ENCODE data around the gene CMTM5. TPM values are rescaled to one million over a fixed set of nuclear protein-coding genes. Genes with fewer than 3 reads are reported as not detected.
"Not testable (repeated sequence)": the region's sequence is repeated elsewhere in the genome, so short reads cannot be mapped to it uniquely, and the experiment has no call there.

The CMTM5 gene
- total RNA-seq, 4 donors from 2014 or later, result 0.76 TPM; not detected in 3

- H3K4me3 ChIP-seq, result no peak overlapping the region
- H3K27me3 ChIP-seq, result peaks cover 12% of the 10 kb centered on the region
- H3K4me1 ChIP-seq, result peaks cover 9% of the 10 kb centered on the region
- no peaks in the 10 kb centered on the region for H3K9me3 ChIP-seq
- no peak for TF ChIP-seq EP300 (IDR thresholded peaks at IDR 0.05)
- TF ChIP-seq, protein P1, sequence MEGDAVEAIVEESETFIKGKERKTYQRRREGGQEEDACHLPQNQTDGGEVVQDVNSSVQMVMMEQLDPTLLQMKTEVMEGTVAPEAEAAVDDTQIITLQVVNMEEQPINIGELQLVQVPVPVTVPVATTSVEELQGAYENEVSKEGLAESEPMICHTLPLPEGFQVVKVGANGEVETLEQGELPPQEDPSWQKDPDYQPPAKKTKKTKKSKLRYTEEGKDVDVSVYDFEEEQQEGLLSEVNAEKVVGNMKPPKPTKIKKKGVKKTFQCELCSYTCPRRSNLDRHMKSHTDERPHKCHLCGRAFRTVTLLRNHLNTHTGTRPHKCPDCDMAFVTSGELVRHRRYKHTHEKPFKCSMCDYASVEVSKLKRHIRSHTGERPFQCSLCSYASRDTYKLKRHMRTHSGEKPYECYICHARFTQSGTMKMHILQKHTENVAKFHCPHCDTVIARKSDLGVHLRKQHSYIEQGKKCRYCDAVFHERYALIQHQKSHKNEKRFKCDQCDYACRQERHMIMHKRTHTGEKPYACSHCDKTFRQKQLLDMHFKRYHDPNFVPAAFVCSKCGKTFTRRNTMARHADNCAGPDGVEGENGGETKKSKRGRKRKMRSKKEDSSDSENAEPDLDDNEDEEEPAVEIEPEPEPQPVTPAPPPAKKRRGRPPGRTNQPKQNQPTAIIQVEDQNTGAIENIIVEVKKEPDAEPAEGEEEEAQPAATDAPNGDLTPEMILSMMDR (IDR thresholded peaks at IDR 0.05), result no peak
- TF ChIP-seq POLR2AphosphoS5 (IDR thresholded peaks at IDR 0.05), result no peak
- TF ChIP-seq POLR2A (IDR thresholded peaks at IDR 0.05), result no peak
- H3K27ac ChIP-seq, result no peak overlapping the region
- DNase-seq (ENCODE audit: low spot score in 2 of 2), result no peak
- H3K36me3 ChIP-seq, result no peaks in the 10 kb centered on the region
- 85% methylated on average over 29 of the region's 29 CpGs for WGBS
These were observed 7.7 kb downstream of the CMTM5 start for GRCh38 chr14:23384364-23385080.

DNA sequence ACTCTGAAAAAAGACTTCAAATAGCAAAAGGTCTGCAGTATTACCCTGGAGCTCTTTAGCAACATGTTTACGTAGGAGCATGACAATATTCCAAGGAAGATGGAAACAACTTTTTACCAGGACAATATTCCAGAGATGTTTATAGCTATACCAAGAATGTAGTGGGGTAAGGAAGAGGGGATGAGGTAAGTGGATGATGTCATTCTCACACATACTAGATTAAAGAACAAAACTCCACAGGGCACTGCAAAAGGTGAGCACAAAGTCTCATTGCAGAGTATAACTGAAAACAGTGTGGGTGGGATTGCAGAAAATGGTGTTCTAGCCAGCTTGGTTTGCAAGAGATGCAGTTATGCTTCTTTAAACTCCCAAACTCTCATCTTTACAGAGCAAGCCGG is 8.4 kb downstream of the CMTM5 start:
- 81% methylated on average over 2 of the region's 2 CpGs for WGBS
- Histone ChIP-seq H3K36me3 (no peaks in the 10 kb centered on the region), H3K4me1 (peaks cover 2% of the 10 kb centered on the region), H3K4me3 (no peak overlapping the region), H3K9me3 (no peaks in the 10 kb centered on the region), H3K27ac (no peak overlapping the region), H3K27me3 (peaks cover 12% of the 10 kb centered on the region)
- TF ChIP-seq POLR2AphosphoS5 (IDR thresholded peaks at IDR 0.05), result no peak
- no peak for DNase-seq (ENCODE audit: low spot score in 2 of 2)

DNA sequence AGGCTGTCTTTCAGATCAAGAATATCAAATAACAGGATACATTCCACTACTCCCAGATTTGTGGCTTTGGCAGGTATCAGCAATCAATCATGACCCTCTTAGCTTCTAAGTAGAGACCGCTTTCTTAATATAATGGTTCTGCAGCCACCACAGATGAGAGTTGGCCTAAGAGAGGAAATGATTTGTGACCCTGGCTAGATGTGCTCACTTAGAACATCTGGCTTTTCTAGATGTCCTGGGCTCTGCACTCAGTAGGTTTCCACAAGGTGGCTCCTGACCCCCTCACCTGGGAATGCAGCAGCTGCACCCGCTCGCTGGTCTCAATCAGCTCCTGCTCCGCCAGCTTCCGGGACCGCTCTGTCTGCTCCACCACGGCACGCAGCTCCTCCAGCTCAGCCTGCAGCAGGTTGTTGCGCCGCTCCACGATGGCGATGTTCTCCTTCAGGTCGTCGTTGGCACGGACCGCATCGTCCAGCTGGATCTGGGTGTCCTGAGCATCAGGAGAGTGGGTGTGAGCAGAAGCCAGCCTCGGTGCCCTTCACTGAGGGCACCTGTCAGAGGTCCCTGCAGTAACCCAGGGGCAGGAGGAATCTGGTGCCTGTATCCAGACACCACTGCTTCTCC is 8.9 kb downstream of the CMTM5 start:
- no peak overlapping the region for H3K27ac ChIP-seq
- DNase-seq (ENCODE audit: low spot score in 2 of 2), result no peak
- no peaks in the 10 kb centered on the region for H3K4me1 ChIP-seq
- H3K36me3 ChIP-seq, result no peaks in the 10 kb centered on the region
- H3K4me3 ChIP-seq, result no peak overlapping the region
- H3K27me3 ChIP-seq, result peaks cover 8% of the 10 kb centered on the region
- WGBS, result 89% methylated on average over 18 of the region's 18 CpGs
- TF ChIP-seq EP300 (IDR thresholded peaks at IDR 0.05) (no peak), POLR2A (IDR thresholded peaks at IDR 0.05) (no peak), POLR2AphosphoS5 (IDR thresholded peaks at IDR 0.05) (no peak)
- TF ChIP-seq, protein P1 (IDR thresholded peaks at IDR 0.05), result no peak
- no peaks in the 10 kb centered on the region for H3K9me3 ChIP-seq

GRCh38 chr14:23386266-23386657 is 9.4 kb downstream of the CMTM5 start:
- DNase-seq (ENCODE audit: low spot score in 2 of 2); H3K4me1 ChIP-seq; H3K9me3 ChIP-seq; H3K27ac ChIP-seq; H3K27me3 ChIP-seq; H3K4me3 ChIP-seq; H3K36me3 ChIP-seq: not testable (repeated sequence)
- 90% methylated on average over 8 of the region's 17 CpGs for WGBS

GRCh38 chr14:23386999-23387398 is 10.2 kb downstream of the CMTM5 start:
- peaks cover 6% of the 10 kb centered on the region for H3K27me3 ChIP-seq
- H3K4me1 ChIP-seq, result no peaks in the 10 kb centered on the region
- no peaks in the 10 kb centered on the region for H3K36me3 ChIP-seq
- no peak overlapping the region for H3K4me3 ChIP-seq
- H3K9me3 ChIP-seq, result no peaks in the 10 kb centered on the region
- 96% methylated on average over 1 of the region's 1 CpG for WGBS
- no peak overlapping the region for H3K27ac ChIP-seq
- TF ChIP-seq EP300 (IDR thresholded peaks at IDR 0.05) (no peak), POLR2A (IDR thresholded peaks at IDR 0.05) (no peak), POLR2AphosphoS5 (IDR thresholded peaks at IDR 0.05) (no peak)
- TF ChIP-seq, protein P1 (IDR thresholded peaks at IDR 0.05), result no peak
- DNase-seq (ENCODE audit: low spot score in 2 of 2), result no peak

DNA sequence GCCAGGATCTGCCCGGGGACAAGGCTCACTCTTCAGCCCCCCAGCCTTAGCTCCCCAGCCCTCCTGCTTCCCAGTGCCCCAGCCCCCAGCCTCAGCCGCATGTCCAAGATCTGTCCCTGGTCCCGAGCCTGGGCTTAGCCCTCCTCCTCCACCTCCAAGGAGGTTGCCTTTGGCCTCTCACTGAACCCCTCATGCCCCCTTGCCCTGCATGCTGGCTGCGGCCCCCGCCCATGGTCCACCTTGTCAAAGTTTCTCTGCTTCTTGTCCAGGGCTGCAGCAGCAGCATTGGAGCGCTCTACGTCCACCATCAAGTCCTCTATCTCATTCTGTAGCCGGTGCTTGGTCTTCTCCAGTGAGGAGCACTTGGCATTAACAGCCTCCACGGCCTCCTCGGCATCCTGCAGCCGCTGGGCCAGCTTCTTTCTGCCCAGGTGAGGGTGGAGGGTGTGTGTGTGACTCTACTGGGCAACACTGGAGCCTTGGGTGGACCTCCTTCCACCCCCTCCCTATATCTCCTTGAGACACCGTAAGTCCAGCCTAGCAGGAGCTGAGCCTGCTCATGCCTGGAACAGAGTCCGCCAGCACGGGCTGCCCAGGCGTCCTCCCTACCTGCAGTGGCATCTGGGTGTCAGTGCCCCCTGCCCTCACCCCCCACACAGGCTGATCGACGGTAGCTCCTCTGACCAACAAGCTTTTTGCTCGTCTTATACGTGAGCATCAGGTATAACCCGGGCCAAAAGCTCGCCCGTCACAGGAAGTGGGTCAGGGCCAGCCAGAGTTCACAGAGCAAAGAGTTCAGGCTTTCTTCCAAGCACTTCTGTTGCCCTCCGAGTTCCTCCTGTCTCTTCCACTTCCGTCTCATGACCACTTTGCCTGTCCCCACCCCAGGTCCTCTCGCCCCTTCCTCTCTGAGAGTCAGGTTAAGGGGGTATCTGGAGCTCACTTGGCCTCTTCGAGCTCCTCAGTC is 11.4 kb downstream of the CMTM5 start:
- Histone ChIP-seq H3K27me3 (peaks cover 6% of the 10 kb centered on the region), H3K4me3 (no peak overlapping the region), H3K27ac (no peak overlapping the region), H3K4me1 (no peaks in the 10 kb centered on the region), H3K36me3 (no peaks in the 10 kb centered on the region), H3K9me3 (no peaks in the 10 kb centered on the region)
- no peak for DNase-seq (ENCODE audit: low spot score in 2 of 2)
- WGBS, result 77% methylated on average over 23 of the region's 26 CpGs
- TF ChIP-seq POLR2AphosphoS5 (IDR thresholded peaks at IDR 0.05) (no peak), POLR2A (IDR thresholded peaks at IDR 0.05) (no peak), EP300 (IDR thresholded peaks at IDR 0.05) (no peak)
- TF ChIP-seq, protein P1 (IDR thresholded peaks at IDR 0.05), result no peak
